Measurements from ENCODE around the gene KRT74. TPM values are rescaled to one million over a fixed set of nuclear protein-coding genes. Genes with fewer than 3 reads are reported as not detected.

KRT74 gene
- total RNA-seq, 1 experiment from 2014 or later = not detected

DNA sequence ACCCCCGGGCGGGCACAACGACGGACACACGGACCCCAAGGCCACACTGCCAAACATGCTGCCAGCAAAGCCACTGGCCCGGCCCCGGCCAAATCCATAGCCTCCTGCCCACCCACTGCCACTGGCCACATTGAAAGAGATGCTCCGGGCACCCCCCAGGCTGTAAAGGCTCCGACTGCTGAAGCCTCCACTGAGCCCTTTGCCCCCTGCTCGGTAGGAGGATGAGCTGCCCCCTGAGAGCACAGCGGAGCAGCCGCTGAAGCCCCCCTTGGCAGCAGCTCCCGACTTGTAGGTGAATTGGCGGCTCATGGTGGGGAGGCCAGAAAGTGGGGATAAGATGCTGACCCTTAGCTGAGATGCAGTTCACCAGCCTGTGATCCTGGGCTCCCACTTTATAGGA is 44.6 kb upstream of the KRT74 start, which contains the start of gene KRT73:
Gene KRT73 (minus strand): TSS at position 344 of the 400 bp plus-strand sequence. CDS start 35 bp downstream, at position 309.
- no peaks in the 10 kb centered on the region for H3K9me3 ChIP-seq (ENCODE audit: control insufficient read depth, insufficient read depth, low read depth, low read length)
- no peaks in the 10 kb centered on the region for H3K36me3 ChIP-seq (ENCODE audit: control insufficient read depth, insufficient read depth, low read length)
- ATAC-seq = no peak
- no peaks in the 10 kb centered on the region for H3K4me1 ChIP-seq (ENCODE audit: control insufficient read depth, insufficient read depth, low read length)
- H3K27me3 ChIP-seq (ENCODE audit: control insufficient read depth, insufficient read depth, low read length) = peaks cover 5% of the 10 kb centered on the region
- intact Hi-C loops (cut with micrococcal nuclease; ENCODE audit: unreplicated experiment) = no loop called here
- DNase-seq (ENCODE audit: low read depth, low spot score) = no peak
- in situ Hi-C loops (cut with HindIII; ENCODE audit: low pct_unique_long_range_greater_than_20kb, low sequenced_read_pairs) = no loop called here
- H3K27ac ChIP-seq (ENCODE audit: low read length) = no peak within 1 kb of the TSS
- TF ChIP-seq POLR2AphosphoS5 (IDR thresholded peaks at IDR 0.05; ENCODE audit: low read depth, low read length) (no peak), SIN3A (IDR thresholded peaks at IDR 0.05; ENCODE audit: borderline replicate concordance, insufficient read depth, low read depth, low read length) (no peak), TCF7L2 (IDR thresholded peaks at IDR 0.05; ENCODE audit: low read depth, low read length) (no peak)
- TF ChIP-seq, protein P1, sequence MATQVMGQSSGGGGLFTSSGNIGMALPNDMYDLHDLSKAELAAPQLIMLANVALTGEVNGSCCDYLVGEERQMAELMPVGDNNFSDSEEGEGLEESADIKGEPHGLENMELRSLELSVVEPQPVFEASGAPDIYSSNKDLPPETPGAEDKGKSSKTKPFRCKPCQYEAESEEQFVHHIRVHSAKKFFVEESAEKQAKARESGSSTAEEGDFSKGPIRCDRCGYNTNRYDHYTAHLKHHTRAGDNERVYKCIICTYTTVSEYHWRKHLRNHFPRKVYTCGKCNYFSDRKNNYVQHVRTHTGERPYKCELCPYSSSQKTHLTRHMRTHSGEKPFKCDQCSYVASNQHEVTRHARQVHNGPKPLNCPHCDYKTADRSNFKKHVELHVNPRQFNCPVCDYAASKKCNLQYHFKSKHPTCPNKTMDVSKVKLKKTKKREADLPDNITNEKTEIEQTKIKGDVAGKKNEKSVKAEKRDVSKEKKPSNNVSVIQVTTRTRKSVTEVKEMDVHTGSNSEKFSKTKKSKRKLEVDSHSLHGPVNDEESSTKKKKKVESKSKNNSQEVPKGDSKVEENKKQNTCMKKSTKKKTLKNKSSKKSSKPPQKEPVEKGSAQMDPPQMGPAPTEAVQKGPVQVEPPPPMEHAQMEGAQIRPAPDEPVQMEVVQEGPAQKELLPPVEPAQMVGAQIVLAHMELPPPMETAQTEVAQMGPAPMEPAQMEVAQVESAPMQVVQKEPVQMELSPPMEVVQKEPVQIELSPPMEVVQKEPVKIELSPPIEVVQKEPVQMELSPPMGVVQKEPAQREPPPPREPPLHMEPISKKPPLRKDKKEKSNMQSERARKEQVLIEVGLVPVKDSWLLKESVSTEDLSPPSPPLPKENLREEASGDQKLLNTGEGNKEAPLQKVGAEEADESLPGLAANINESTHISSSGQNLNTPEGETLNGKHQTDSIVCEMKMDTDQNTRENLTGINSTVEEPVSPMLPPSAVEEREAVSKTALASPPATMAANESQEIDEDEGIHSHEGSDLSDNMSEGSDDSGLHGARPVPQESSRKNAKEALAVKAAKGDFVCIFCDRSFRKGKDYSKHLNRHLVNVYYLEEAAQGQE (IDR thresholded peaks at IDR 0.05; ENCODE audit: insufficient read depth in 1 of 2, low read depth in 2 of 2, low read length in 1 of 2) = no peak
- TF ChIP-seq, protein P2, sequence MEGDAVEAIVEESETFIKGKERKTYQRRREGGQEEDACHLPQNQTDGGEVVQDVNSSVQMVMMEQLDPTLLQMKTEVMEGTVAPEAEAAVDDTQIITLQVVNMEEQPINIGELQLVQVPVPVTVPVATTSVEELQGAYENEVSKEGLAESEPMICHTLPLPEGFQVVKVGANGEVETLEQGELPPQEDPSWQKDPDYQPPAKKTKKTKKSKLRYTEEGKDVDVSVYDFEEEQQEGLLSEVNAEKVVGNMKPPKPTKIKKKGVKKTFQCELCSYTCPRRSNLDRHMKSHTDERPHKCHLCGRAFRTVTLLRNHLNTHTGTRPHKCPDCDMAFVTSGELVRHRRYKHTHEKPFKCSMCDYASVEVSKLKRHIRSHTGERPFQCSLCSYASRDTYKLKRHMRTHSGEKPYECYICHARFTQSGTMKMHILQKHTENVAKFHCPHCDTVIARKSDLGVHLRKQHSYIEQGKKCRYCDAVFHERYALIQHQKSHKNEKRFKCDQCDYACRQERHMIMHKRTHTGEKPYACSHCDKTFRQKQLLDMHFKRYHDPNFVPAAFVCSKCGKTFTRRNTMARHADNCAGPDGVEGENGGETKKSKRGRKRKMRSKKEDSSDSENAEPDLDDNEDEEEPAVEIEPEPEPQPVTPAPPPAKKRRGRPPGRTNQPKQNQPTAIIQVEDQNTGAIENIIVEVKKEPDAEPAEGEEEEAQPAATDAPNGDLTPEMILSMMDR (IDR thresholded peaks at IDR 0.05) = no peak
- ChIA-PET CTCF (no interaction called here), POLR2A (no interaction called here)
- H3K4me3 ChIP-seq (ENCODE audit: low read depth in 2 of 2, low read length in 2 of 2) = no peak within 1 kb of the TSS
- no TSS peak for BruUV-seq (replicated peaks)

DNA sequence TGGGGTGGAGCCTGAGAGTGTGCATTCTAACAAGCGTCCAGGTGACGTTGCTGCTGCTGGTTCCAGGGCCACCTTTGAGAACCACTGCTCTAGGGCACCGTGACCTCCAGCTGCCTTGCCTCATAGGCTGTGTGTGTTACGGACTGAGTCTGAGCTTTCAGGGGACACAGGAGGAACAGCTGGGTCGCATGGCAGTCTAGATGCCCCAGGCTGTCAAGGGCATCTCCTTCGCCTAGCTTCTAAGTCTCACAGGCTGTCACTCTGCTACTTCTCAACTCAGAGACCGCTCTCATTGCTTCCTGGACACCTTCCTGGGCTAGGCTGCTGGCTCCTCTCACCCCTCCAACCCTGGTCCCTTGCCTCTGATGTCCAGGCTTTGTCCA is 43.8 kb upstream of the KRT74 start:
- no peaks in the 10 kb centered on the region for H3K36me3 ChIP-seq (ENCODE audit: control insufficient read depth, insufficient read depth, low read length)
- CTCF ChIA-PET = no interaction called here
- H3K27me3 ChIP-seq (ENCODE audit: control insufficient read depth, insufficient read depth, low read length) = peaks cover 3% of the 10 kb centered on the region
- in situ Hi-C loops (cut with HindIII; ENCODE audit: low pct_unique_long_range_greater_than_20kb, low sequenced_read_pairs) (no loop called here), intact Hi-C loops (cut with micrococcal nuclease; ENCODE audit: unreplicated experiment) (no loop called here)
- DNase-seq (ENCODE audit: low read depth, low spot score) = no peak
- TF ChIP-seq, protein P1 (IDR thresholded peaks at IDR 0.05; ENCODE audit: insufficient read depth in 1 of 2, low read depth in 2 of 2, low read length in 1 of 2) = no peak
- H3K9me3 ChIP-seq (ENCODE audit: control insufficient read depth, insufficient read depth, low read depth, low read length) = no peaks in the 10 kb centered on the region
- no peak overlapping the region for H3K27ac ChIP-seq (ENCODE audit: low read length)
- no peaks in the 10 kb centered on the region for H3K4me1 ChIP-seq (ENCODE audit: control insufficient read depth, insufficient read depth, low read length)
- POLR2A ChIA-PET = no interaction called here
- no TSS peak for BruUV-seq (replicated peaks)
- 0 out of 2 replicates have a peak, but pooled peaks have one; percentile 24 for ATAC-seq
- H3K4me3 ChIP-seq (ENCODE audit: low read depth in 2 of 2, low read length in 2 of 2) = no peak overlapping the region
